Measurements from ENCODE around the gene RPRD1B. TPM values are rescaled to one million over a fixed set of nuclear protein-coding genes. Genes with fewer than 3 reads are reported as not detected.
"Not testable (repeated sequence)": the region's sequence is repeated elsewhere in the genome, so short reads cannot be mapped to it uniquely, and the experiment has no call there.

The RPRD1B gene
- total RNA-seq, 1 donor from 2014 or later: 17.5 TPM

DNA sequence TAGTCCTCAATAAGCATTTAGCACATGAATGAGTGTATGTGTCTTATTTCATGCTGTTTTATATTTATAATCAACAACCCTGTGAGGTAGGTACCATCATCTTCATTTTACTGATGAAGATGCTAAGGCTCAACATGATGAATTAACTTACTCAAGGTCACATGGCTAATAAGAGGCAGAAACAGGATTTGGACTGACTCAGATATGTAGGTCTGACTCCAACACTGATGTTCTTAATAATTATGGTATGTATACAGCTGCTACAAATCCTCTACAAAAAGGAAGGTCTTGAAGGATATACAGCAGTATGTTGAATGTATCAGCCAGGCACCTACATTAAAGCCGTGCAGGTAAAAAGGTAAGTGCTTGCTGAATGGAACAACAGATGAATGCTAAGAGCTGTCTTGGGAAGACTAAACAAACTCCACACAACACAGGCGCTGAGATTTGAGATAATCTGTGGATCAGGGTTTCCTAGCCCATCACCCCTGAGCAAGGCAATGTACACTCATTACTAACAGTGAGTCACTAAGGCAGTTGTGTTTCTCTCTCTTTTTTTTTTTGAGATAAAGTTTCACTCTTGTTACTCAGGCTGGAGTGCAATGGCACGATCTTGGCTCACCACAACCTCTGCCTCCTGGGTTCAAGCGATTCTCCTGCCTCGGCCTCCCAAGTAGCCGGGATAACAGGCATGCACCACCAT lies 32.2 kb upstream of the RPRD1B start:
- DNase-seq (ENCODE audit: low read depth in 2 of 2): peak in 1 of 2 donors; percentile 82

- peak; percentile 24 to 72 for DNase-seq (ENCODE audit: low read depth in 2 of 2)
Measured at GRCh38 chr20:38001981-38002380, 31.6 kb upstream of the RPRD1B start.

- peak; percentile 8 to 21 for DNase-seq (ENCODE audit: low read depth in 2 of 2)
Measured at GRCh38 chr20:38002422-38002821, 31.1 kb upstream of the RPRD1B start.

DNA sequence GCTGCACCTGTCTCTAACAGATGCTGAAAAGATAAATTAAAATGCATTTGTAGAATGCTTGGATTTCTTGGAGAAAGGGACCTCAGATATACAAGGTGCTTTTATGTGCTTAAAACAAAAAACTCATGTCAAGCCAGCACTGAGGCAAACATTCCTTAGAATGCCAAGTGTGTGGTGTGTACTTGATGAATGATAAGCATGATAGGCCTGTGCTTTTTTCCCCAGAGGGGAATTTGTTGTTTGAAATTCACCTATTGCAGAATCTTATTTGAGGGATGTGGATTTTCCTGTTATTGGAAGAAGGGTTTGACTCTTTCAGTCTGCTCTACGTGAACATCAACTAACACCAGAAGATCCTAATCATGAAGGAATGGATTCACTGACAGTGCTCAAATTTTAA lies 29.1 kb upstream of the RPRD1B start:
- no peak for DNase-seq (ENCODE audit: low read depth in 2 of 2)

- DNase-seq (ENCODE audit: low read depth in 2 of 2): no peak
Measured at GRCh38 chr20:38005903-38006302, 27.6 kb upstream of the RPRD1B start.

DNA sequence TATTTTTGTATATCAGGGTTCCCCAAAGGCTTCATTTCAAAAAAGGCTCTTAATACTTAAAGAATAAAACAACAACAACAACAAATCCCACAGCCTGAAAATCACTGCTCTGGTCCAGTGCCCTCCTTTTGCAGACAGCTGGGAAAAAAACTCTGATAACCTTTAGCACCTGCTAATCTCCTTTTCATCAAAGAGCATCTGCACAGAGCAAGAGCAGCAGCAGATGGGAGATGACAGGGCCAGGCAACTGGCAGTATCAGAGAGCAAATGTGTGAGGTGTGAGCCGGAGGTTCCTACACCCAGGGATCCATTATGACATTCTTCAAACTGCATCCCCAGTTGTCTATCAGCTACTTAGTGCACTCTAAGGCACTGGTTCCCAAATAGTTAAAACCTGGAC lies 26.0 kb upstream of the RPRD1B start:
- DNase-seq (ENCODE audit: low read depth in 2 of 2): no peak

GRCh38 chr20:38008233-38008944 lies 25.2 kb upstream of the RPRD1B start:
- DNase-seq (ENCODE audit: low read depth in 2 of 2): no peak

- not testable (repeated sequence) for DNase-seq (ENCODE audit: low read depth in 2 of 2)
Measured at GRCh38 chr20:38009416-38009815, 24.1 kb upstream of the RPRD1B start.

DNA sequence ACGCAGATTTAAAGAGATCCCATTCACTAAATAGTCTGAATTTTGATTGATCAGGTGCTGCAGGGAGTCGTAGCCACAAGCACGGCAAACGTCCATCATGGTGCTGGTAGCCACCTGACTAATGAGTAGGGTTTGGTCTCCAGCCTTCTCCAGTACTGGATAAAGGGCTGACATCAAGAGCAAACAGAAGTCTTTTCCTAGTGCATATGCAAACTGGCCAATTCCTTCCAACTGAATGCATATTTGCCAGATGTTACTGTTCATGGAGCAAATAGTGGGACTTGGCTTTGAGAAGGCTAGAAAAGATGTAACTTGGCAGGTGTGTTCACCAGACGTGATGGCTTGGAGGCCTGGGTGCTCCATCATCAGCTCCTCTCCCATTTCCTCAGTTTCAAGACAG lies 21.9 kb upstream of the RPRD1B start:
- DNase-seq (ENCODE audit: low read depth in 2 of 2): no peak

GRCh38 chr20:38012332-38012731 lies 21.2 kb upstream of the RPRD1B start:
- no peak for DNase-seq (ENCODE audit: low read depth in 2 of 2)

DNA sequence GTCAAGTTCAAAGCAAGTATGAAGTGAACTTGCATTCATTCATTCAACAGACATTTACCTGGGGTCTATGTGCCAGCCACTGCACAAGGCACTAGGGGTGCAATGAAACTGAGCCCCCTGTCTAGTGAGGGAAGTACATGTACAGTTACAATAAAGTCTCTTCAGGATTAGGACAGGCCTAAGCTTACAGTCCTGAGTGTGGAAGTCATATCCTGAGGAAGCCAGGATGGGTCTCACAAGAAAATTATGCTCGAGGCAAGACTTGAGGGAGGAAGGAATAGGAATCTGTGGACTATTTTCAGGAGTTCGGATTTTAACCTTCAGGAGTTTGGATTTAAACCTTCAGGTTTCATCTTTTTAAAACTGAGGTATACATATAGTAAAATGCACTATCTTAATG lies 19.7 kb upstream of the RPRD1B start:
- DNase-seq (ENCODE audit: low read depth in 2 of 2): peak in 1 of 2 donors; percentile 54

DNA sequence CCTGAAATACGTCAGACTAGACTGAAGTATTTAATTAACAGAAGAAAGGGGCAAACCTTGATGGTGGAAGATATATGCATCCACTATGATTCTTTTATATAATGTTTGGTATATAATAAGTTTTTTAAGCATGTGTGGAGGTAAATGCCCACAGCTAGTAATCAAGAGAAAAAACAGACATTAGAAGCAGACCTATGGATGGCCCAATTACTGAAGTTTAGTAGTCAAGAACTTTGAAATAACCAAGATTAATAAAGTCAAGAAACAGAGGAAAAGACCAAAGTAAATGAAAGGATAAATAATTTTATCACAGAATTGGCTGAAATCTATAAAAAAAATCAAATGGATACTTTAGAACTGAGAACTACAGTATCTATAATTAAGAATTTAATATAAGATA lies 15.6 kb upstream of the RPRD1B start:
- no peak for DNase-seq (ENCODE audit: low read depth in 2 of 2)

DNA sequence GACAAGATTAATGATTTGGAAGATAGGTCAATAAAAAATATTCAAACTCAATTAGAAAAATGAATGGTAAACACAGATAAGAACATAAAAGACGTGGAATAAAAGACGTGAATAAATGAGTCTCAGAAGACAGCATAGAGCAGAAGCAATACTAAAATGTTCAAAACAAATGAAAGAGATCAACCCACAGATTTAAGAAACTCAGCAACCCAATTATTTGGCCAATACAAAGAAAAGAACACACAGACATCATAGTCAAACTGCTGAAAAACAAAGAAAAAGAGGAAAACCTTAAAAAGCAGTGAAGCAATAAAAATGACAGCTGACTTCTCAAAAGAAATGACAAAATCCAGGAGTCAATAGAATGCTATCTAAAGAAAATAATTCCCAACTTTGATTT lies 15.2 kb upstream of the RPRD1B start:
- DNase-seq (ENCODE audit: low read depth in 2 of 2): no peak

GRCh38 chr20:38021087-38021772 lies 12.3 kb upstream of the RPRD1B start:
- DNase-seq (ENCODE audit: low read depth in 2 of 2): no peak

DNA sequence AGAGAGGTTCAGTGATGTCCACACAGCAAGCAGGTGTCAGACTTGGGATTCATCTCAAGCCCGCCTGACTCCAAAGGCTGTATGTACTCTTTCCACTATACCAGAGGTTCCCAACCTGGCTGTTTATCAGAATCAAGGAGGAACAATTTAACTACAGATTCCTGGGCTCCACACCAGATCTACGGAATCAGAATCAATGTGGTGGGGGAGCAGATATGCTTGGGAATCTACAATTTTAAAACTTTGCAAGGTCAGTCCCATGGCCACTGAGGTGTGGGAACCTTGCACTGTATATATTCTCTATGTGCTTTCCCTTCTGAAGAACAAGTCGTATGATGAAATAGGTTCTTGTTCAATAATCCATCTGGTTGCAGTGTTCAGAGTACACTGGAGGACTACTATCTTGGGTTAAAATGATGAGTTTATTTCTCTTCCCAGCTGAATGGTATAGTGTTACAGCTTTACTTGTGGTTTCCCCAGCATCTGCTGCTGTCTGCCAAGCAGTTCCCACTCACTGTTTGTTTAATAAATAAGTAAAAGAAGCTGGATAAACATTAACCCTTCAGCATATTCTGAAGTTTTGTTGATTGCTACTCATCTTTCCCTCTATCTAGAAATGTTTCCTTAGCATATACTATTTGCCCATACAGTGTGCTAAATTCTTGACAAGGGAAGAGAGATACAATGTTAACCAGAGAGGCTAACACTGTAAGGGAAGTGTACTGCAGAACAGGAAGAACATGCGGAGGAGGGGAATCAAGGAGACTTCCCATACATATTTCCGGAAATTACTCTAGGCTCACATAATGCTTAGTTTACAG lies 10.2 kb upstream of the RPRD1B start:
- DNase-seq (ENCODE audit: low read depth in 2 of 2): peak in 1 of 2 donors; percentile 58

DNA sequence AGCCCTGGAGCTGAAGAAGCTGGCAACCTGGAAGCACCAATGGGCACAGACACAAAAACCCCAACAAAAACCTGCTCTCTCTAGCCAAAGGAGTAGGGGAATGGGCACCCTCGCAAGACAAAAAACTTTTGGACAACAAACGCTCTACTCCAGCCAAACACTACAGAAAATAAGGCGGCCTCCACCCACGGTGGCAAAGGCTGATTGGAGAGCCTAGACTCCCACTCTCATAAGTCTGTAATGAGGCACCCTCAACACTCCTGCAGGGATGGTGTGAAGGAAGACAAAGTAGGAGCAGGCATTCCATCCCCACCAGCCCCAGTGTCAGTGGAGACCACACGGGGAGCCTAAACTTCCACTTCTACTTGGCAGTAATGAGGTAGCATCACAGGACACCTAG lies 9.1 kb upstream of the RPRD1B start:
- no peak for DNase-seq (ENCODE audit: low read depth in 2 of 2)

GRCh38 chr20:38029453-38029852 lies 4.1 kb upstream of the RPRD1B start:
- DNase-seq (ENCODE audit: low read depth in 2 of 2): no peak

DNA sequence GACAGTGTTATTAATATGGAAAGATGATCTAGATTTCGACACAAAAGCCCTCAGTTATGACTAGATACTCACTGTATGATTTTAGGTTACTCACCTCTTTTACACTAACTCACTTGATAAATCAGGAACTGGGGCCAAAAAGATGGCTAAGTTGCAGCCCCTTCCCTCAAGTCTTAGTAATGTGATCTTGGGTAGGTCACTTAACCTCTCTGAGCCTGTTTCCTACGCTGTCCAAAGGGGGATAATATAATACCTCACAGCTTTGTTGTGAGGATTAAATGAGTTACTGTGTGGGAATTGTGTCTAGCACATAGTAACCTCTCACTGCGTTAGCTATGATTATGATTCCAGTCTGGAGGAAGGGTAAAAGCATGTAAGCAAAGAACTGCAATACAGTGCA lies 1.6 kb upstream of the RPRD1B start:
- DNase-seq (ENCODE audit: low read depth in 2 of 2): no peak

DNA sequence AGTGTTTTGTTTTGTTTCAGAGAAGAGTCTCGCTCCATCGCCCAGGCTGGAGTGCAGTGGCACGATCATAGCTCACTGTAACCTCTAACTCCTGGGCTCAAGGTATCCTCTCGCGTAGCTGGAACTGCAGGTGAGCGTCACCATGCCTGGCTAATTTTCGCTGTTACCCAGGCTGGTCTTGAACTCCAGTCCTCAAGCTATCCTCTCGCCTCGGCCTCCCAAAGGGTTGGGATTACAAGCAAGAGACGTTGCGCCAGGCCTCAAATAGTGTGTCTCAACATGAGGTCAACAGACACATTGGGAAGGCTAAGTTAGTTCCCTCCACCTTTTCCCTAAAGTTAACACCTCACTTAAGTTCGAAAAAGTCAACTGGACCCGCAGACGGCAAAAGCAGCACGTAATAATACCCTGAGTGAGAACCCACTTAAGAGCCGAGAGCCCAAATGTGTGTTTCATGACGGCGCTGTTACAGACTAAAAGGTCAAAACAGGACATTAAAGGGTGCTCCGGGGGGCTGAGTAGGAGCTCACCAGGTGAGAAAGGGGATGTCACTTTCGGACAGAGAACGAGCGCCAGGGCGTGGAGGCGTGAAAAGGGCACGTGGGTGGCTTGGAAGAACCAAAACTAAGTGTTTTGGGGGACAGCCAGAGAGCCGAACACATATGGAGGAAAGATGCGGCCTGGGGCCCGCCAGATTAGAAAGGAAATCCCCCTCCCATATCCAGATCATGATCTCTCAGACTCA lies 789 bp upstream of the RPRD1B start:
- DNase-seq (ENCODE audit: low read depth in 2 of 2): no peak

- DNase-seq (ENCODE audit: low read depth in 2 of 2): no peak
Measured at GRCh38 chr20:38034108-38034649, 633 bp downstream of the RPRD1B start.

GRCh38 chr20:38034961-38035360 lies 1.4 kb downstream of the RPRD1B start:
- DNase-seq (ENCODE audit: low read depth in 2 of 2): no peak
